ENCODE results near the gene NINJ1.

GRCh38 chr9:93131599-93132286 lies 2.3 kb downstream of the NINJ1 start:
- TF ChIP-seq POLR2A (IDR thresholded peaks at IDR 0.05; ENCODE audit: low read length), result no peak
- TF ChIP-seq GATA1 (IDR thresholded peaks at IDR 0.05; ENCODE audit: low read depth, low read length), result no peak
